Effector memory CD4-positive, alpha-beta T cell (primary cell): Measurements from ENCODE around the gene ARHGAP45.
A peak's percentile ranks its signal among the peaks of the same experiment; 100 is the strongest.

Experiments used
- DNase-seq, 3 donors: peaks; one replicate each; pipeline ENCODE4 v3.0.0-alpha.2; 2020
- H3K27ac ChIP-seq: 2 replicates; pipeline ENCODE4 v1.7.0; 2013; ENCODE audit warnings: mild to moderate bottlenecking, low read length, moderate library complexity; ENCODE audit not compliant: insufficient read depth, poor library complexity, severe bottlenecking
- H3K27me3 ChIP-seq: replicated peaks from 2 replicates; pipeline ENCODE4 v1.7.0; 2013; ENCODE audit warnings: mild to moderate bottlenecking, low read length; ENCODE audit not compliant: insufficient read depth, control insufficient read depth, poor library complexity, severe bottlenecking
- H3K36me3 ChIP-seq: 2 replicates; pipeline ENCODE4 v1.7.0; 2013; ENCODE audit warnings: mild to moderate bottlenecking, low read length, moderate library complexity; ENCODE audit not compliant: control insufficient read depth, insufficient read depth
- H3K4me1 ChIP-seq: 2 replicates; pipeline ENCODE4 v1.7.0; 2013; ENCODE audit warnings: low read length, mild to moderate bottlenecking; ENCODE audit not compliant: control insufficient read depth, insufficient read depth, poor library complexity, severe bottlenecking
- H3K4me3 ChIP-seq: 2 replicates; pipeline ENCODE4 v1.7.0; 2013; ENCODE audit warnings: low read length, low read depth, mild to moderate bottlenecking; ENCODE audit not compliant: insufficient read depth, poor library complexity, severe bottlenecking
- H3K9me3 ChIP-seq: 2 replicates; pipeline ENCODE4 v1.7.0; 2013; ENCODE audit warnings: mild to moderate bottlenecking, low read length, moderate library complexity; ENCODE audit not compliant: control insufficient read depth

ARHGAP45 gene

GRCh38 chr19:1054102-1055027 lies 12.6 kb upstream of the ARHGAP45 start:
- DNase-seq, result no peak
- H3K4me1 ChIP-seq, result peaks cover 11% of the 10 kb centered on the region
- H3K4me3 ChIP-seq, result no peak overlapping the region
- no peak overlapping the region for H3K27ac ChIP-seq
- peaks cover 32% of the 10 kb centered on the region for H3K36me3 ChIP-seq
- no peaks in the 10 kb centered on the region for H3K27me3 ChIP-seq
- no peaks in the 10 kb centered on the region for H3K9me3 ChIP-seq

- H3K4me1 ChIP-seq, result peaks cover 11% of the 10 kb centered on the region
- no peak for DNase-seq
- no peaks in the 10 kb centered on the region for H3K27me3 ChIP-seq
- H3K4me3 ChIP-seq, result no peak overlapping the region
- no peak overlapping the region for H3K27ac ChIP-seq
- peaks cover 32% of the 10 kb centered on the region for H3K36me3 ChIP-seq
- H3K9me3 ChIP-seq, result no peaks in the 10 kb centered on the region
Observed at GRCh38 chr19:1055028-1055425, 11.9 kb upstream of the ARHGAP45 start.

- Histone ChIP-seq H3K4me1 (peaks cover 11% of the 10 kb centered on the region), H3K4me3 (no peak overlapping the region), H3K36me3 (peaks cover 32% of the 10 kb centered on the region), H3K27ac (no peak overlapping the region), H3K9me3 (no peaks in the 10 kb centered on the region), H3K27me3 (no peaks in the 10 kb centered on the region)
- no peak for DNase-seq
Observed at GRCh38 chr19:1055886-1056620, 10.9 kb upstream of the ARHGAP45 start.

- Histone ChIP-seq H3K9me3 (no peaks in the 10 kb centered on the region), H3K4me1 (peaks cover 11% of the 10 kb centered on the region), H3K36me3 (peaks cover 32% of the 10 kb centered on the region), H3K4me3 (no peak overlapping the region), H3K27ac (no peak overlapping the region), H3K27me3 (no peaks in the 10 kb centered on the region)
- no peak for DNase-seq
Observed at GRCh38 chr19:1057176-1057855, 9.7 kb upstream of the ARHGAP45 start.

- peaks cover 11% of the 10 kb centered on the region for H3K4me1 ChIP-seq
- peaks cover 32% of the 10 kb centered on the region for H3K36me3 ChIP-seq
- H3K27me3 ChIP-seq, result no peaks in the 10 kb centered on the region
- H3K27ac ChIP-seq, result no peak overlapping the region
- H3K4me3 ChIP-seq, result no peak overlapping the region
- DNase-seq, result no peak
- H3K9me3 ChIP-seq, result no peaks in the 10 kb centered on the region
Observed at GRCh38 chr19:1058112-1058511, 8.9 kb upstream of the ARHGAP45 start.

GRCh38 chr19:1060689-1061088 lies 6.3 kb upstream of the ARHGAP45 start:
- no peak for DNase-seq
- H3K27me3 ChIP-seq, result no peaks in the 10 kb centered on the region
- no peak overlapping the region for H3K27ac ChIP-seq
- H3K4me1 ChIP-seq, result peaks cover 30% of the 10 kb centered on the region
- H3K4me3 ChIP-seq, result no peak overlapping the region
- peaks cover 20% of the 10 kb centered on the region for H3K36me3 ChIP-seq
- H3K9me3 ChIP-seq, result no peaks in the 10 kb centered on the region

- H3K4me1 ChIP-seq, result peaks cover 41% of the 10 kb centered on the region
- no peak for DNase-seq
- no peak overlapping the region for H3K4me3 ChIP-seq
- no peaks in the 10 kb centered on the region for H3K27me3 ChIP-seq
- no peak overlapping the region for H3K27ac ChIP-seq
- peaks cover 7% of the 10 kb centered on the region for H3K36me3 ChIP-seq
- no peaks in the 10 kb centered on the region for H3K9me3 ChIP-seq
Observed at GRCh38 chr19:1061987-1062386, 5.0 kb upstream of the ARHGAP45 start.

GRCh38 chr19:1062387-1063029 lies 4.5 kb upstream of the ARHGAP45 start:
- Histone ChIP-seq H3K4me1 (peaks cover 40% of the 10 kb centered on the region), H3K36me3 (peaks cover 5% of the 10 kb centered on the region), H3K27ac (no peak overlapping the region), H3K27me3 (no peaks in the 10 kb centered on the region), H3K9me3 (no peaks in the 10 kb centered on the region), H3K4me3 (no peak overlapping the region)
- no peak for DNase-seq

- H3K27me3 ChIP-seq, result no peaks in the 10 kb centered on the region
- DNase-seq, result peak; percentile 67 to 77 (median 72)
- H3K27ac ChIP-seq, result no peak overlapping the region
- peaks cover 5% of the 10 kb centered on the region for H3K36me3 ChIP-seq
- H3K9me3 ChIP-seq, result no peaks in the 10 kb centered on the region
- H3K4me1 ChIP-seq, result peaks cover 37% of the 10 kb centered on the region
- no peak overlapping the region for H3K4me3 ChIP-seq
Observed at GRCh38 chr19:1063030-1063908, 3.7 kb upstream of the ARHGAP45 start.
